22Rv1 (cell line): Measurements from ENCODE around the gene ST3GAL3.

Experiments used
- ZFX ChIP-seq: fragments of 450-650 bp; IDR thresholded peaks from 2 replicates; pipeline ENCODE4 v1.6.1; 2017; ENCODE audit warnings: antibody characterized with exemption, borderline replicate concordance
- TF ChIP-seq, protein P1 (sequence below): fragments of 450-650 bp; IDR thresholded peaks from 2 replicates; pipeline ENCODE4 v1.5.1; 2017; ENCODE audit warnings: mild to moderate bottlenecking

- TF ChIP-seq, protein P1, sequence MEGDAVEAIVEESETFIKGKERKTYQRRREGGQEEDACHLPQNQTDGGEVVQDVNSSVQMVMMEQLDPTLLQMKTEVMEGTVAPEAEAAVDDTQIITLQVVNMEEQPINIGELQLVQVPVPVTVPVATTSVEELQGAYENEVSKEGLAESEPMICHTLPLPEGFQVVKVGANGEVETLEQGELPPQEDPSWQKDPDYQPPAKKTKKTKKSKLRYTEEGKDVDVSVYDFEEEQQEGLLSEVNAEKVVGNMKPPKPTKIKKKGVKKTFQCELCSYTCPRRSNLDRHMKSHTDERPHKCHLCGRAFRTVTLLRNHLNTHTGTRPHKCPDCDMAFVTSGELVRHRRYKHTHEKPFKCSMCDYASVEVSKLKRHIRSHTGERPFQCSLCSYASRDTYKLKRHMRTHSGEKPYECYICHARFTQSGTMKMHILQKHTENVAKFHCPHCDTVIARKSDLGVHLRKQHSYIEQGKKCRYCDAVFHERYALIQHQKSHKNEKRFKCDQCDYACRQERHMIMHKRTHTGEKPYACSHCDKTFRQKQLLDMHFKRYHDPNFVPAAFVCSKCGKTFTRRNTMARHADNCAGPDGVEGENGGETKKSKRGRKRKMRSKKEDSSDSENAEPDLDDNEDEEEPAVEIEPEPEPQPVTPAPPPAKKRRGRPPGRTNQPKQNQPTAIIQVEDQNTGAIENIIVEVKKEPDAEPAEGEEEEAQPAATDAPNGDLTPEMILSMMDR: no peak
- TF ChIP-seq ZFX: no peak
These were observed 15.2 kb upstream of the ST3GAL3 start for GRCh38 chr1:43691871-43692815.
